H1 (cell line): Measurements from ENCODE around the gene SMURF2. TPM values are rescaled to one million over a fixed set of nuclear protein-coding genes. Genes with fewer than 3 reads are reported as not detected.

Experiments used
- CTCF ChIA-PET: fragments of 300-600 bp; sonication (Branson Sonifier 250); formaldehyde crosslinking; loops from one replicate; lab custom pipeline; 2021; ENCODE audit not compliant: partially characterized antibody; lab: Charles Lee
- POLR2A ChIA-PET: fragments of 300-600 bp; sonication (Branson Sonifier 250); formaldehyde crosslinking; loops from one replicate; lab custom pipeline; 2021; ENCODE audit warnings: inconsistent platforms; ENCODE audit not compliant: partially characterized antibody; lab: Charles Lee
- DNase-seq, 2 experiments: peaks; one replicate each; pipeline versions ENCODE4 v3.0.0 to v3.0.0-alpha.2; 2010 to 2022; ENCODE audit warnings: low spot score in 2 of 2, low read depth in 1 of 2, mixed read lengths in 1 of 2
- FAIRE-seq: peaks from 2 replicates; lab custom pipeline; 2011; peaks lifted over from hg19 to GRCh38; lab: Jason Lieb, UNC
- H2AFZ ChIP-seq: 2 replicates; pipeline ENCODE4 v1.8.1; 2012; ENCODE audit warnings: low read length, inconsistent platforms
- H2AK5ac ChIP-seq: 2 replicates; pipeline ENCODE4 v1.6.1; 2013; ENCODE audit warnings: low read depth, low read length
- H2BK120ac ChIP-seq: replicated peaks from 2 replicates; pipeline ENCODE3; 2013; ENCODE audit warnings: low read depth, low read length, inconsistent platforms
- H2BK12ac ChIP-seq: 2 replicates; pipeline ENCODE4 v1.6.1; 2013; ENCODE audit warnings: low read depth, low read length
- H2BK15ac ChIP-seq: 2 replicates; pipeline ENCODE4 v1.6.1; 2013; ENCODE audit warnings: low read length
- H2BK20ac ChIP-seq: 2 replicates; pipeline ENCODE4 v1.6.1; 2013; ENCODE audit warnings: low read length
- H2BK5ac ChIP-seq: 2 replicates; pipeline ENCODE4 v1.6.1; 2013; ENCODE audit warnings: low read depth, low read length
- H3K14ac ChIP-seq: 2 replicates; pipeline ENCODE4 v1.6.1; 2013; ENCODE audit warnings: inconsistent platforms; ENCODE audit not compliant: insufficient read length
- H3K18ac ChIP-seq: 2 replicates; pipeline ENCODE4 v1.6.1; 2013; ENCODE audit warnings: low read length; ENCODE audit errors: extremely low read depth
- H3K23ac ChIP-seq: 2 replicates; pipeline ENCODE4 v1.6.1; 2013; ENCODE audit warnings: inconsistent platforms; ENCODE audit not compliant: insufficient read length
- H3K23me2 ChIP-seq: 2 replicates; pipeline ENCODE4 v1.6.1; 2013; ENCODE audit warnings: low read depth, low read length
- H3K27ac ChIP-seq: 2 replicates; pipeline ENCODE4 v1.6.1; 2011; ENCODE audit warnings: low read depth, low read length, inconsistent platforms
- H3K27me3 ChIP-seq, 4 experiments: replicated peaks in 1 of 4; 1 replicate in 1 of 4; 2 replicates in 3 of 4; pipeline versions ENCODE4 v1.6.1 to v1.8.1; 2011 to 2013; ENCODE audit warnings: low read length in 3 of 4, mild to moderate bottlenecking in 3 of 4, inconsistent platforms in 2 of 4, mixed read lengths in 2 of 4, moderate library complexity in 1 of 4; ENCODE audit not compliant: control insufficient read depth in 3 of 4, insufficient read depth in 3 of 4; ENCODE audit errors: extremely low read depth in 1 of 4
- H3K36me3 ChIP-seq, 4 experiments: 2 replicates each; pipeline versions ENCODE4 v1.6.1 to v1.8.1; 2011 to 2013; ENCODE audit warnings: mild to moderate bottlenecking in 4 of 4, low read length in 3 of 4, moderate library complexity in 2 of 4, control low read depth in 1 of 4, inconsistent platforms in 1 of 4; ENCODE audit not compliant: insufficient read depth in 4 of 4, control insufficient read depth in 2 of 4
- H3K4ac ChIP-seq: replicated peaks from 2 replicates; pipeline ENCODE3; 2013; ENCODE audit warnings: low read length, low read depth, mixed read lengths, inconsistent platforms; ENCODE audit not compliant: insufficient read length
- H3K4me1 ChIP-seq, 4 experiments: replicated peaks in 1 of 4; 1 replicate in 1 of 4; 2 replicates in 3 of 4; pipeline versions ENCODE4 v1.6.1 to v1.8.1; 2011 to 2013; ENCODE audit warnings: low read length in 3 of 4, inconsistent platforms in 2 of 4, mixed read lengths in 1 of 4; ENCODE audit not compliant: insufficient read depth in 4 of 4, control insufficient read depth in 3 of 4
- H3K4me2 ChIP-seq, 2 experiments: 2 replicates each; pipeline versions ENCODE4 v1.6.1 to v1.8.1; 2011 to 2013; ENCODE audit warnings: low read depth in 2 of 2, low read length in 2 of 2, control low read depth in 1 of 2, inconsistent platforms in 1 of 2, mild to moderate bottlenecking in 1 of 2; ENCODE audit not compliant: insufficient read depth in 1 of 2
- H3K4me3 ChIP-seq, 4 experiments: fragments of 200-600, 300-600 bp in 1 of 4; sonication (generic), shearing (Covaris generic), sonication (Bioruptor Twin) in 1 of 4; 2 replicates each; pipeline versions ENCODE4 v1.5.1 to v1.8.1; 2011 to 2016; ENCODE audit warnings: low read length in 4 of 4, low read depth in 3 of 4, control low read depth in 2 of 4, inconsistent platforms in 2 of 4, mild to moderate bottlenecking in 2 of 4, mixed read lengths in 1 of 4, moderate library complexity in 1 of 4; ENCODE audit not compliant: insufficient read depth in 2 of 4; ENCODE audit errors: extremely low read depth in 1 of 4
- H3K56ac ChIP-seq: replicated peaks from 2 replicates; pipeline ENCODE3; 2013; ENCODE audit warnings: low read depth, mild to moderate bottlenecking, mixed read lengths, low read length, inconsistent platforms; ENCODE audit not compliant: insufficient read length
- H3K79me1 ChIP-seq: 2 replicates; pipeline ENCODE4 v1.6.1; 2013; ENCODE audit warnings: low read depth, low read length, control low read depth
- H3K79me2 ChIP-seq, 2 experiments: 2 replicates each; pipeline versions ENCODE4 v1.6.1 to v1.8.1; 2012 to 2013; ENCODE audit warnings: low read length in 2 of 2, mild to moderate bottlenecking in 2 of 2, inconsistent platforms in 1 of 2; ENCODE audit not compliant: insufficient read depth in 2 of 2, control insufficient read depth in 1 of 2
- H3K9ac ChIP-seq, 4 experiments: replicated peaks in 1 of 4; 1 replicate in 1 of 4; 2 replicates in 3 of 4; pipeline versions ENCODE4 v1.6.1 to v1.8.1; 2011 to 2013; ENCODE audit warnings: low read depth in 3 of 4, low read length in 3 of 4, control low read depth in 2 of 4, mild to moderate bottlenecking in 2 of 4, moderate library complexity in 2 of 4, inconsistent platforms in 1 of 4; ENCODE audit errors: extremely low read depth in 1 of 4
- H3K9me3 ChIP-seq, 2 experiments: 2 replicates each; pipeline versions ENCODE4 v1.6.1 to v1.8.1; 2012 to 2013; ENCODE audit warnings: mild to moderate bottlenecking in 2 of 2, moderate library complexity in 2 of 2, control low read depth in 1 of 2, inconsistent platforms in 1 of 2, low read depth in 1 of 2, low read length in 1 of 2, mixed read lengths in 1 of 2; ENCODE audit not compliant: insufficient read depth in 2 of 2
- H4K20me1 ChIP-seq, 2 experiments: replicated peaks in 1 of 2; 2 replicates each; pipeline versions ENCODE3 to v1.8.1; 2011 to 2013; ENCODE audit warnings: inconsistent platforms in 2 of 2, low read length in 2 of 2, mild to moderate bottlenecking in 1 of 2; ENCODE audit not compliant: insufficient read depth in 2 of 2, control insufficient read depth in 1 of 2
- H4K5ac ChIP-seq: 2 replicates; pipeline ENCODE4 v1.6.1; 2013; ENCODE audit warnings: low read length, low read depth, mixed read lengths, inconsistent platforms; ENCODE audit not compliant: insufficient read length
- H4K8ac ChIP-seq: 2 replicates; pipeline ENCODE4 v1.8.0; 2013; ENCODE audit warnings: mild to moderate bottlenecking, moderate library complexity, low read length, inconsistent platforms; ENCODE audit not compliant: insufficient read depth; ENCODE audit errors: extremely low read depth
- H4K91ac ChIP-seq: replicated peaks from 2 replicates; pipeline ENCODE3; 2013; ENCODE audit warnings: low read length, mixed read lengths, inconsistent platforms; ENCODE audit not compliant: insufficient read length
- BRCA1 ChIP-seq: IDR thresholded peaks from 2 replicates; pipeline ENCODE4 v1.6.1; 2012; ENCODE audit warnings: low read depth, low read length, improper control_type of control experiment
- E2F6 ChIP-seq: IDR thresholded peaks from 2 replicates; pipeline ENCODE4 v1.6.1; 2012; ENCODE audit warnings: inconsistent platforms
- KDM4A ChIP-seq: IDR thresholded peaks from one replicate; pipeline ENCODE4 v1.7.1; 2012; ENCODE audit warnings: low read depth, mild to moderate bottlenecking, moderate library complexity, low read length, inconsistent platforms; ENCODE audit not compliant: severe bottlenecking
- RXRA ChIP-seq: IDR thresholded peaks from 2 replicates; pipeline ENCODE4 v1.6.1; 2011; ENCODE audit warnings: low read depth, mild to moderate bottlenecking, low read length, moderate library complexity; ENCODE audit not compliant: insufficient read depth
- WGBS, 2 experiments: shearing (Covaris generic) in 1 of 2; methylation state at CpG; one replicate each; pipeline versions ENCODE4 v1.1.6 to v1.1.7; 2013 to 2015; ENCODE audit warnings: low lambda C conversion rate in 2 of 2, mixed read lengths in 2 of 2, inconsistent platforms in 1 of 2, low coverage in 1 of 2, missing lambda C conversion rate in 1 of 2; ENCODE audit not compliant: insufficient replicate concordance in 2 of 2, insufficient coverage in 1 of 2, insufficient read length in 1 of 2; ENCODE audit errors: extremely low coverage in 1 of 2, missing lambda C conversion rate in 1 of 2; 5-methylcytosine and 5-hydroxymethylcytosine counted together
- polyA plus RNA-seq, 7 experiments: library from polyadenylated mRNA; depleted of rRNA in 3 of 7; stranded (reverse) in 5 of 7; unstranded in 2 of 7; fragments of >200 nt in 5 of 7; fragments of 200-250 nt in 2 of 7; gene quantifications; 1 replicate in 5 of 7; 2 replicates in 1 of 7; 4 replicates in 1 of 7; pipeline versions ENCODE4 v1.2.1 to v1.2.3, GENCODE V29; 2011 to 2013; ENCODE audit warnings: missing spikeins in 2 of 7, mixed read lengths in 2 of 7
- total RNA-seq: library from RNA; stranded (reverse); fragmentation: NEBNext Ultra II Directional; extraction: Animal tissue kit (Norgen Biotek cat#: 25700); gene quantifications from 2 replicates; pipeline ENCODE4 v1.2.1, GENCODE V29; 2021
- TF ChIP-seq, protein P1 (sequence below): IDR thresholded peaks from 2 replicates; pipeline ENCODE4 v1.6.1; 2011; ENCODE audit warnings: low read depth, mild to moderate bottlenecking, low read length; ENCODE audit not compliant: insufficient read depth

The SMURF2 gene
- total and polyA plus RNA-seq, 2 of the 8 experiments (the other 6 are each of a cell fraction or from before 2014, with no cell fraction given), result 7.2 to 29.2 TPM

DNA sequence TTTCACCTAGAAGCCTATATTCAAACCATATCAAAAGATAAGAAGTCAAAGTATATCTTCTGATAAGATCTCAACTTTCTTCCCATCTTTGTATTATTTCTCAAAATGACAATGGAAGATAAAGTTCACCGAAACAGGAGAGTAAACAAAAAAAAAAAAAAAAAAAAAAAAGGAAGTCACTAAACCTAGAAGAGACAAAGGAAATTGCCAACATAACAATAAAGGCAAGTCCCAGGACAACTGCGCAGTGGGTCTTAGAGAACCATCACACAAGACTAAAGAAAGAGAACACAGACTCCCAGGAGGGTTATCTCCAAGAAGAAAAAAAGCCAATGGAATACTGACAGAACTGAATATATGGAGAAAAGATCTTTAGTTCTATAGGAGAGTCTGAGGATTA is 65.7 kb downstream of the SMURF2 start:
- no peak for FAIRE-seq
- H4K5ac ChIP-seq, result no peak overlapping the region
- H2BK20ac ChIP-seq, result no peak overlapping the region
- H3K56ac ChIP-seq, result no peak overlapping the region
- H3K23ac ChIP-seq, result no peak overlapping the region
- H2AFZ ChIP-seq, result no peak overlapping the region
- H4K20me1 ChIP-seq, result peaks cover 0 to 3% of the 10 kb centered on the region in 2 experiments
- H4K91ac ChIP-seq, result no peak overlapping the region
- no peak overlapping the region for H3K4ac ChIP-seq
- H3K79me1 ChIP-seq, result no peaks in the 10 kb centered on the region
- no peaks in the 10 kb centered on the region for H3K27me3 ChIP-seq
- WGBS, 2 experiments, result 89% methylated on average over 2 of the region's 2 CpGs; no CpG with 5 or more reads in 1 of the 2 experiments
- H2BK15ac ChIP-seq, result no peak overlapping the region
- no peak overlapping the region for H3K27ac ChIP-seq
- DNase-seq, result no peak
- H3K9ac ChIP-seq, result no peak overlapping the region
- H3K18ac ChIP-seq, result no peak overlapping the region
- peaks cover 0 to 4% of the 10 kb centered on the region in 2 experiments; a peak in 1 of 4 replicates for H3K79me2 ChIP-seq
- H3K4me3 ChIP-seq, result no peak overlapping the region
- H2AK5ac ChIP-seq, result no peak overlapping the region
- CTCF ChIA-PET, result no interaction called here
- POLR2A ChIA-PET, result interaction anchor here (1.3 kb wide), 1 partner anchor 27 kb away, joined by 3 read pairs; no protein-coding TSS in a partner anchor
- H3K23me2 ChIP-seq, result no peaks in the 10 kb centered on the region
- H3K36me3 ChIP-seq, result peaks cover 0 to 14% (median 1%) of the 10 kb centered on the region in 4 experiments; a peak in 2 of 8 replicates
- H2BK5ac ChIP-seq, result no peak overlapping the region
- no peak overlapping the region for H3K4me2 ChIP-seq
- no peaks in the 10 kb centered on the region for H3K4me1 ChIP-seq
- no peak overlapping the region for H2BK12ac ChIP-seq
- H2BK120ac ChIP-seq, result no peak overlapping the region
- TF ChIP-seq KDM4A (no peak), E2F6 (no peak), BRCA1 (no peak), RXRA (no peak)
- TF ChIP-seq, protein P1, sequence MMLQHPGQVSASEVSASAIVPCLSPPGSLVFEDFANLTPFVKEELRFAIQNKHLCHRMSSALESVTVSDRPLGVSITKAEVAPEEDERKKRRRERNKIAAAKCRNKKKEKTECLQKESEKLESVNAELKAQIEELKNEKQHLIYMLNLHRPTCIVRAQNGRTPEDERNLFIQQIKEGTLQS, result no peak
- TF ChIP-seq, all 59 proteins: peak for 0
- Histone ChIP-seq H4K8ac (no peak overlapping the region), H3K9me3 (no peaks in the 10 kb centered on the region), H3K14ac (no peak overlapping the region)
